H9 (cell line): ENCODE measurements around the gene LMNTD1. TPM values are rescaled to one million over a fixed set of nuclear protein-coding genes. Genes with fewer than 3 reads are reported as not detected.

Source experiments
- DNase-seq: peaks from one replicate; pipeline ENCODE4 v3.0.0-alpha.2; 2017
- H2AFZ ChIP-seq: one replicate; pipeline ENCODE4 v1.6.1; 2013; ENCODE audit warnings: mild to moderate bottlenecking, low read length, control low read depth, moderate library complexity
- H2AK5ac ChIP-seq: 2 replicates; pipeline ENCODE4 v1.6.1; 2013; ENCODE audit warnings: low read length, control low read depth, mixed read lengths; ENCODE audit not compliant: insufficient read length
- H2BK120ac ChIP-seq: one replicate; pipeline ENCODE4 v1.6.1; 2013; ENCODE audit warnings: low read depth, mild to moderate bottlenecking, low read length, control low read depth, inconsistent platforms; ENCODE audit not compliant: poor library complexity, severe bottlenecking
- H2BK12ac ChIP-seq: 2 replicates; pipeline ENCODE4 v1.6.1; 2013; ENCODE audit warnings: low read length, control low read depth, mixed read lengths, low read depth; ENCODE audit not compliant: insufficient read length
- H2BK15ac ChIP-seq: 2 replicates; pipeline ENCODE4 v1.6.1; 2013; ENCODE audit warnings: low read depth, low read length, control low read depth
- H2BK20ac ChIP-seq: one replicate; pipeline ENCODE4 v1.6.1; 2013; ENCODE audit warnings: low read depth, mild to moderate bottlenecking, low read length, control low read depth, inconsistent platforms; ENCODE audit not compliant: poor library complexity, severe bottlenecking
- H2BK5ac ChIP-seq: 2 replicates; pipeline ENCODE4 v1.6.1; 2013; ENCODE audit warnings: low read length, control low read depth, mixed read lengths; ENCODE audit not compliant: insufficient read length
- H3K14ac ChIP-seq: 2 replicates; pipeline ENCODE4 v1.6.1; 2013; ENCODE audit warnings: low read length, control low read depth; ENCODE audit not compliant: insufficient read depth
- H3K18ac ChIP-seq: 2 replicates; pipeline ENCODE4 v1.6.1; 2013; ENCODE audit warnings: low read depth, mild to moderate bottlenecking, mixed read lengths, low read length, control low read depth; ENCODE audit not compliant: insufficient read length
- H3K23ac ChIP-seq: 2 replicates; pipeline ENCODE4 v1.6.1; 2013; ENCODE audit warnings: low read length, control low read depth, mixed read lengths, low read depth; ENCODE audit not compliant: insufficient read length
- H3K23me2 ChIP-seq: 2 replicates; pipeline ENCODE4 v1.6.1; 2013; ENCODE audit warnings: low read depth, mild to moderate bottlenecking, mixed read lengths, low read length, control low read depth; ENCODE audit not compliant: insufficient read length, poor library complexity, severe bottlenecking
- H3K27ac ChIP-seq: 2 replicates; pipeline ENCODE4 v1.5.1; 2013; ENCODE audit warnings: low read length, control low read depth, mixed read lengths, low read depth; ENCODE audit not compliant: insufficient read length
- H3K27me3 ChIP-seq: 2 replicates; pipeline ENCODE4 v1.6.1; 2013; ENCODE audit warnings: low read length, control low read depth, inconsistent platforms; ENCODE audit not compliant: insufficient read depth
- H3K4ac ChIP-seq: 2 replicates; pipeline ENCODE4 v1.6.1; 2013; ENCODE audit warnings: low read depth, mild to moderate bottlenecking, control low read depth, inconsistent platforms, low read length, moderate library complexity
- H3K4me1 ChIP-seq: 2 replicates; pipeline ENCODE4 v1.6.1; 2013; ENCODE audit warnings: low read length, control low read depth, inconsistent platforms; ENCODE audit not compliant: insufficient read depth
- H3K4me2 ChIP-seq: 2 replicates; pipeline ENCODE4 v1.6.1; 2013; ENCODE audit warnings: low read length, control low read depth, mixed read lengths; ENCODE audit not compliant: insufficient read length, insufficient read depth
- H3K56ac ChIP-seq: 2 replicates; pipeline ENCODE4 v1.6.1; 2013; ENCODE audit warnings: low read depth, mild to moderate bottlenecking, mixed read lengths, low read length, control low read depth; ENCODE audit not compliant: insufficient read length
- H3K79me1 ChIP-seq: 2 replicates; pipeline ENCODE4 v1.6.1; 2013; ENCODE audit warnings: low read depth, mild to moderate bottlenecking, moderate library complexity, low read length, control low read depth, inconsistent platforms; ENCODE audit not compliant: insufficient read depth, poor library complexity, severe bottlenecking
- H3K79me2 ChIP-seq: 2 replicates; pipeline ENCODE4 v1.6.1; 2013; ENCODE audit warnings: low read length, control low read depth, inconsistent platforms; ENCODE audit not compliant: insufficient read depth
- H3K9ac ChIP-seq: 2 replicates; pipeline ENCODE4 v1.6.1; 2013; ENCODE audit warnings: low read length, control low read depth, mixed read lengths; ENCODE audit not compliant: insufficient read length; ENCODE audit errors: extremely low read depth
- H3K9me3 ChIP-seq: one replicate; pipeline ENCODE4 v1.6.1; 2013; ENCODE audit warnings: low read depth, low read length, inconsistent platforms; ENCODE audit not compliant: control insufficient read depth
- H3T11ph ChIP-seq: one replicate; pipeline ENCODE4 v1.6.1; 2013; ENCODE audit warnings: mild to moderate bottlenecking, low read length, control low read depth, inconsistent platforms
- H4K20me1 ChIP-seq: one replicate; pipeline ENCODE4 v1.6.1; 2013; ENCODE audit not compliant: control insufficient read depth, insufficient read length, insufficient read depth
- H4K5ac ChIP-seq: 2 replicates; pipeline ENCODE4 v1.6.1; 2013; ENCODE audit warnings: low read depth, mild to moderate bottlenecking, mixed read lengths, low read length, control low read depth; ENCODE audit not compliant: insufficient read length
- H4K8ac ChIP-seq: replicated peaks from 2 replicates; pipeline ENCODE4 v1.6.1; 2013; ENCODE audit warnings: low read length, control low read depth, mixed read lengths, low read depth; ENCODE audit not compliant: insufficient read length
- H4K91ac ChIP-seq: 2 replicates; pipeline ENCODE4 v1.6.1; 2013; ENCODE audit warnings: low read depth, mild to moderate bottlenecking, moderate library complexity, mixed read lengths, low read length, control low read depth; ENCODE audit not compliant: insufficient read length
- H3K27ac Mint-ChIP-seq, 3 experiments: 2 replicates in 2 of 3; 3 replicates in 1 of 3; pipeline ENCODE4 v1.8.0; 2020 to 2021; ENCODE audit warnings: mixed read lengths in 3 of 3, mild to moderate bottlenecking in 1 of 3, moderate library complexity in 1 of 3
- H3K27me3 Mint-ChIP-seq: 2 replicates; pipeline ENCODE4 v1.8.0; 2021; ENCODE audit warnings: low read depth, mild to moderate bottlenecking, moderate library complexity, mixed read lengths
- H3K36me3 Mint-ChIP-seq, 3 experiments: 2 replicates in 2 of 3; 3 replicates in 1 of 3; pipeline ENCODE4 v1.8.0; 2020 to 2021; ENCODE audit warnings: low read depth in 3 of 3, mixed read lengths in 3 of 3; ENCODE audit not compliant: insufficient read depth in 1 of 3
- H3K4me1 Mint-ChIP-seq, 2 experiments: 2 replicates each; pipeline ENCODE4 v1.8.0; 2020; ENCODE audit warnings: mixed read lengths in 2 of 2
- H3K4me3 Mint-ChIP-seq, 2 experiments: 2 replicates in 1 of 2; 3 replicates in 1 of 2; pipeline ENCODE4 v1.8.0; 2020 to 2021; ENCODE audit warnings: mild to moderate bottlenecking in 2 of 2, mixed read lengths in 2 of 2, moderate library complexity in 1 of 2
- H3K9me3 Mint-ChIP-seq, 2 experiments: 2 replicates in 1 of 2; 3 replicates in 1 of 2; pipeline ENCODE4 v1.8.0; 2020; ENCODE audit warnings: mild to moderate bottlenecking in 2 of 2, mixed read lengths in 2 of 2, moderate library complexity in 1 of 2
- CTCF ChIP-seq: fragments of 200-600 bp; sonication (generic); conservative IDR thresholded peaks from 3 replicates; pipeline ENCODE4 v1.8.0; 2021; ENCODE audit warnings: antibody characterized with exemption, mild to moderate bottlenecking
- WGBS: extraction: QIAGEN DNeasy Blood & Tissue Kit; methylation state at CpG from one replicate; pipeline ENCODE4 v1.1.7; 2013; ENCODE audit warnings: missing lambda C conversion rate, low lambda C conversion rate, mixed read lengths; ENCODE audit not compliant: insufficient read length; ENCODE audit errors: extremely low coverage; 5-methylcytosine and 5-hydroxymethylcytosine counted together
- total RNA-seq: library from RNA; stranded (reverse); gene quantifications from 2 replicates; pipeline ENCODE4 v1.2.1, GENCODE V29; 2021

LMNTD1 gene
- total RNA-seq, 1 experiment from 2014 or later: not detected

GRCh38 chr12:25463005-25463404 lies 90.1 kb downstream of the LMNTD1 start:
- no peaks in the 10 kb centered on the region for H3K27me3 ChIP-seq
- H2AK5ac ChIP-seq: no peak overlapping the region
- no peak overlapping the region for H3K4me2 ChIP-seq
- no peak overlapping the region for H3K9ac ChIP-seq
- H2BK12ac ChIP-seq: no peak overlapping the region
- H2BK20ac ChIP-seq: no peak overlapping the region
- H3K14ac ChIP-seq: no peak overlapping the region
- no peaks in the 10 kb centered on the region for H3K79me1 ChIP-seq
- H2BK15ac ChIP-seq: no peak overlapping the region
- no peak overlapping the region for H3K18ac ChIP-seq
- no peak overlapping the region for H3K23ac ChIP-seq
- H2BK120ac ChIP-seq: no peak overlapping the region
- H3K9me3 Mint-ChIP-seq: peaks cover 4 to 5% of the 10 kb centered on the region in 2 experiments
- no peak overlapping the region for H2AFZ ChIP-seq
- H2BK5ac ChIP-seq: no peak overlapping the region
- no peak overlapping the region for H4K5ac ChIP-seq
- H3K4me1 ChIP-seq: no peaks in the 10 kb centered on the region
- no peaks in the 10 kb centered on the region for H3K27me3 Mint-ChIP-seq
- no peaks in the 10 kb centered on the region for H3K4me1 Mint-ChIP-seq
- DNase-seq: no peak
- no peak overlapping the region for H3K4me3 Mint-ChIP-seq
- H4K20me1 ChIP-seq: no peaks in the 10 kb centered on the region
- TF ChIP-seq CTCF: no peak
- H3K4ac ChIP-seq: no peak overlapping the region
- no peaks in the 10 kb centered on the region for H3K79me2 ChIP-seq
- no peaks in the 10 kb centered on the region for H3K9me3 ChIP-seq
- H3K27ac Mint-ChIP-seq: no peak overlapping the region
- no peaks in the 10 kb centered on the region for H3K23me2 ChIP-seq
- H3K36me3 Mint-ChIP-seq: peaks cover 0 to 5% (median 2%) of the 10 kb centered on the region in 3 experiments; a peak in 4 of 7 replicates
- H4K91ac ChIP-seq: no peak overlapping the region
- no peak overlapping the region for H3T11ph ChIP-seq
- no peak overlapping the region for H3K56ac ChIP-seq
- no peak overlapping the region for H4K8ac ChIP-seq
- no peak overlapping the region for H3K27ac ChIP-seq
- no CpG with 5 or more reads among the region's 4 CpGs for WGBS
